T-cell (primary cell): ENCODE data around the gene MYOM3. TPM values are rescaled to one million over a fixed set of nuclear protein-coding genes. Genes with fewer than 3 reads are reported as not detected.

ENCODE experiments used
- ATAC-seq, 4 experiments: fragments of 200-7000 bp in 3 of 4; fragments of 150-1000 bp in 1 of 4; cut with Tn5 transposase; replicated peaks in 1 of 4; 1 replicate in 3 of 4; 2 replicates in 1 of 4; pipeline ENCODE4 v1.10.0; 2021; ENCODE audit warnings: moderate library complexity in 3 of 4, mild to moderate bottlenecking in 2 of 4, moderate number of reproducible peaks in 1 of 4
- CTCF ChIA-PET, 2 donors: fragments of 300-600 bp; sonication (Branson Sonifier 250); formaldehyde crosslinking; loops; one replicate each; lab custom pipeline; 2022; ENCODE audit warnings: antibody characterized with exemption in 2 of 2; lab: Charles Lee
- POLR2A ChIA-PET, 2 donors: fragments of 300-600 bp; sonication (Branson Sonifier 250); formaldehyde crosslinking; loops; one replicate each; lab custom pipeline; 2022; ENCODE audit warnings: antibody characterized with exemption in 2 of 2; lab: Charles Lee
- DNase-seq, 35 experiments: peaks; one replicate each; pipeline versions ENCODE4 v3.0.0 to v3.0.0-alpha.2; 2013 to 2023
- H3K27ac ChIP-seq: one replicate; pipeline ENCODE4 v1.5.1; 2013; ENCODE audit warnings: low read length
- H3K27me3 ChIP-seq, 2 experiments: replicated peaks in 1 of 2; 1 replicate in 1 of 2; 2 replicates in 1 of 2; pipeline versions ENCODE4 v1.6.1 to v1.7.0; 2013; ENCODE audit warnings: low read length in 1 of 2, mixed read lengths in 1 of 2; ENCODE audit not compliant: control insufficient read depth in 2 of 2, insufficient read depth in 2 of 2; ENCODE audit errors: extremely low read depth in 1 of 2
- H3K36me3 ChIP-seq, 2 donors: 1 replicate in 1 of 2; 2 replicates in 1 of 2; pipeline versions ENCODE4 v1.6.1 to v1.7.0; 2013; ENCODE audit warnings: low read length in 1 of 2; ENCODE audit not compliant: control insufficient read depth in 2 of 2, insufficient read depth in 1 of 2; ENCODE audit errors: extremely low read depth in 1 of 2
- H3K4me1 ChIP-seq, 2 experiments: 1 replicate in 1 of 2; 2 replicates in 1 of 2; pipeline versions ENCODE4 v1.6.1 to v1.7.0; 2013; ENCODE audit warnings: low read length in 2 of 2, mixed read lengths in 1 of 2; ENCODE audit not compliant: insufficient read depth in 2 of 2, control insufficient read depth in 1 of 2; ENCODE audit errors: extremely low read depth in 1 of 2
- H3K4me3 ChIP-seq, 2 donors: 1 replicate in 1 of 2; 2 replicates in 1 of 2; pipeline versions ENCODE4 v1.5.1 to v1.7.0; 2013; ENCODE audit warnings: mild to moderate bottlenecking in 2 of 2, low read length in 1 of 2, moderate library complexity in 1 of 2; ENCODE audit not compliant: control insufficient read depth in 1 of 2; ENCODE audit errors: extremely low read depth in 1 of 2
- H3K9me3 ChIP-seq: 2 replicates; pipeline ENCODE4 v1.7.0; 2013
- H3K27ac Mint-ChIP-seq, 2 donors: one replicate each; pipeline ENCODE4 v1.8.0; 2020 to 2021; ENCODE audit warnings: mild to moderate bottlenecking in 2 of 2, mixed read lengths in 2 of 2
- H3K27me3 Mint-ChIP-seq, 2 donors: one replicate each; pipeline ENCODE4 v1.8.0; 2021 to 2022; ENCODE audit warnings: mixed read lengths in 2 of 2
- H3K36me3 Mint-ChIP-seq: one replicate; pipeline ENCODE4 v1.8.0; 2021; ENCODE audit warnings: mixed read lengths
- H3K4me1 Mint-ChIP-seq, 3 donors: one replicate each; pipeline ENCODE4 v1.8.0; 2020 to 2022; ENCODE audit warnings: mixed read lengths in 3 of 3, mild to moderate bottlenecking in 1 of 3
- H3K4me3 Mint-ChIP-seq, 3 donors: one replicate each; pipeline ENCODE4 v1.8.0; 2020 to 2022; ENCODE audit warnings: mild to moderate bottlenecking in 3 of 3, mixed read lengths in 3 of 3, moderate library complexity in 3 of 3
- H3K9me3 Mint-ChIP-seq, 3 donors: one replicate each; pipeline ENCODE4 v1.8.0; 2020 to 2022; ENCODE audit warnings: mixed read lengths in 3 of 3
- WGBS: methylation state at CpG from one replicate; pipeline ENCODE4 v1.1.5; 2013; ENCODE audit warnings: missing lambda C conversion rate; ENCODE audit not compliant: insufficient coverage; 5-methylcytosine and 5-hydroxymethylcytosine counted together
- total RNA-seq, 35 experiments: library from RNA in 6 of 35; stranded (reverse) in 6 of 35; fragments of 120-200 nt in 1 of 35; gene quantifications; one replicate each; pipeline versions ENCODE4 v1.2.1 to v1.2.4 and lab custom pipeline; 2013 to 2026

The MYOM3 gene
- total RNA-seq, 5 donors from 2014 or later (not counting 1 experiment from before 2014, with no cell fraction given): not detected

- Histone ChIP-seq H3K4me1 (no peaks in the 10 kb centered on the region), H3K27me3 (peaks cover 0 to 3% of the 10 kb centered on the region in 2 experiments), H3K36me3 (no peaks in the 10 kb centered on the region), H3K27ac (no peak overlapping the region), H3K9me3 (no peaks in the 10 kb centered on the region), H3K4me3 (no peak overlapping the region)
- WGBS: 90% methylated on average over 8 of the region's 8 CpGs
- Mint-ChIP-seq H3K36me3 (no peaks in the 10 kb centered on the region), H3K27me3 (no peaks in the 10 kb centered on the region), H3K4me3 (no peak overlapping the region), H3K4me1 (no peaks in the 10 kb centered on the region), H3K27ac (no peak overlapping the region), H3K9me3 (no peaks in the 10 kb centered on the region)
- ATAC-seq: no peak
- no peak for DNase-seq
- POLR2A ChIA-PET: no interaction called here
- CTCF ChIA-PET: interaction anchor here in 1 of 2 donors (0.6 kb wide), 1 partner anchor 26 kb away, joined by 6 read pairs; no protein-coding TSS in a partner anchor
These were observed 9.0 kb downstream of the MYOM3 start for GRCh38 chr1:24102961-24103360.

GRCh38 chr1:24101796-24102586 lies 9.9 kb downstream of the MYOM3 start:
- DNase-seq (no peak), ATAC-seq (no peak)
- POLR2A ChIA-PET: interaction anchor here in 1 of 2 donors (0.6 kb wide), 1 partner anchor 636 kb away, joined by 3 read pairs; no protein-coding TSS in a partner anchor
- H3K4me3 Mint-ChIP-seq: no peak overlapping the region
- no peaks in the 10 kb centered on the region for H3K4me1 Mint-ChIP-seq
- no peaks in the 10 kb centered on the region for H3K36me3 Mint-ChIP-seq
- H3K9me3 Mint-ChIP-seq: no peaks in the 10 kb centered on the region
- no peaks in the 10 kb centered on the region for H3K9me3 ChIP-seq
- CTCF ChIA-PET: no interaction called here
- H3K4me3 ChIP-seq: no peak overlapping the region
- no peaks in the 10 kb centered on the region for H3K27me3 Mint-ChIP-seq
- peaks cover 0 to 3% of the 10 kb centered on the region in 2 experiments for H3K27me3 ChIP-seq
- no peaks in the 10 kb centered on the region for H3K36me3 ChIP-seq
- WGBS: 87% methylated on average over 6 of the region's 9 CpGs
- no peak overlapping the region for H3K27ac ChIP-seq
- no peaks in the 10 kb centered on the region for H3K4me1 ChIP-seq
- no peak overlapping the region for H3K27ac Mint-ChIP-seq

GRCh38 chr1:24100945-24101737 lies 10.8 kb downstream of the MYOM3 start:
- Histone ChIP-seq H3K4me1 (no peaks in the 10 kb centered on the region), H3K36me3 (no peaks in the 10 kb centered on the region), H3K4me3 (no peak overlapping the region), H3K9me3 (no peaks in the 10 kb centered on the region), H3K27me3 (peaks cover 0 to 4% of the 10 kb centered on the region in 2 experiments), H3K27ac (no peak overlapping the region)
- WGBS: 86% methylated on average over 5 of the region's 13 CpGs
- H3K27me3 Mint-ChIP-seq: peaks cover 0 to 1% of the 10 kb centered on the region in 2 donors
- no peaks in the 10 kb centered on the region for H3K36me3 Mint-ChIP-seq
- no peak overlapping the region for H3K27ac Mint-ChIP-seq
- H3K9me3 Mint-ChIP-seq: no peaks in the 10 kb centered on the region
- H3K4me1 Mint-ChIP-seq: no peaks in the 10 kb centered on the region
- ChIA-PET CTCF (no interaction called here), POLR2A (no interaction called here)
- ATAC-seq: no peak
- no peak for DNase-seq
- H3K4me3 Mint-ChIP-seq: no peak overlapping the region

GRCh38 chr1:24098943-24099638 lies 12.8 kb downstream of the MYOM3 start:
- H3K27ac ChIP-seq: no peak overlapping the region
- Mint-ChIP-seq H3K27me3 (peaks cover 3 to 4% of the 10 kb centered on the region in 2 donors), H3K9me3 (no peaks in the 10 kb centered on the region), H3K36me3 (no peaks in the 10 kb centered on the region), H3K4me3 (no peak overlapping the region), H3K4me1 (no peaks in the 10 kb centered on the region), H3K27ac (no peak overlapping the region)
- DNase-seq: no peak
- no peaks in the 10 kb centered on the region for H3K36me3 ChIP-seq
- WGBS: 90% methylated on average over 2 of the region's 12 CpGs
- no peaks in the 10 kb centered on the region for H3K4me1 ChIP-seq
- no peak overlapping the region for H3K4me3 ChIP-seq
- H3K9me3 ChIP-seq: no peaks in the 10 kb centered on the region
- no peak for ATAC-seq
- H3K27me3 ChIP-seq: peaks cover 0 to 12% of the 10 kb centered on the region in 2 experiments
- POLR2A ChIA-PET: no interaction called here
- CTCF ChIA-PET: no interaction called here

GRCh38 chr1:24098102-24098501 lies 13.8 kb downstream of the MYOM3 start:
- Histone ChIP-seq H3K9me3 (no peaks in the 10 kb centered on the region), H3K4me1 (no peaks in the 10 kb centered on the region), H3K36me3 (no peaks in the 10 kb centered on the region), H3K27me3 (peaks cover 0 to 15% of the 10 kb centered on the region in 2 experiments), H3K4me3 (no peak overlapping the region), H3K27ac (no peak overlapping the region)
- H3K27me3 Mint-ChIP-seq: peaks cover 3 to 4% of the 10 kb centered on the region in 2 donors
- CTCF ChIA-PET: no interaction called here
- no peak overlapping the region for H3K4me3 Mint-ChIP-seq
- POLR2A ChIA-PET: no interaction called here
- H3K36me3 Mint-ChIP-seq: no peaks in the 10 kb centered on the region
- H3K4me1 Mint-ChIP-seq: no peaks in the 10 kb centered on the region
- H3K27ac Mint-ChIP-seq: no peak overlapping the region
- no peak for DNase-seq
- ATAC-seq: no peak
- WGBS: 84% methylated on average over 5 of the region's 5 CpGs
- no peaks in the 10 kb centered on the region for H3K9me3 Mint-ChIP-seq

DNA sequence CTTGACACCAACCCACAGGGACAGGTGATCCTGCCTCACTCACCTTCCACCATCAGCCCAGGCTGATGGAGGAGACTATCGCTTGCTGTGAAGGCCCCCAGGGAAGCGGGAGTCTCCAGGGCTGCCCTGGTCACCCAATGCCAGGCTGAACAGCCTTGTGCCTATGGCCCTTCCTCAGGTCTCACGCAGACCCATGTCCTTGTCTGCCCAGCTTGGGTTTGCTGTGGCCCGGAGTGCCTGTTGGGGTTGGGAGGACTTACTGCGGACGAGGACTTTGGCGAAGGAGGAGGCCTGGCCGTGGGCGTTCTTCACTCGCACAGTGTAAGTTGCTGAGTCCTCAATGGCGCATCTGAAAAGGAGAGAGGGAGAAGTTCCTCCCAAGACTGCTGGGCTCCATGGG lies 14.3 kb downstream of the MYOM3 start:
- ChIA-PET CTCF (no interaction called here), POLR2A (no interaction called here)
- Histone ChIP-seq H3K36me3 (no peaks in the 10 kb centered on the region), H3K4me1 (no peaks in the 10 kb centered on the region), H3K9me3 (no peaks in the 10 kb centered on the region), H3K27ac (no peak overlapping the region), H3K27me3 (peaks cover 0 to 18% of the 10 kb centered on the region in 2 experiments), H3K4me3 (no peak overlapping the region)
- 89% methylated on average over 11 of the region's 11 CpGs for WGBS
- no peak for ATAC-seq
- DNase-seq: no peak
- Mint-ChIP-seq H3K36me3 (no peaks in the 10 kb centered on the region), H3K4me1 (no peaks in the 10 kb centered on the region), H3K9me3 (no peaks in the 10 kb centered on the region), H3K4me3 (no peak overlapping the region), H3K27me3 (peaks cover 3 to 4% of the 10 kb centered on the region in 2 donors), H3K27ac (no peak overlapping the region)
